GM23248 (cell line): ENCODE measurements around the gene MAN1C1.

ENCODE experiments used
- EZH2 ChIP-seq: fragments of 200-600 bp; sonication (generic); IDR thresholded peaks from 2 replicates; pipeline ENCODE4 v1.6.1; 2018; ENCODE audit warnings: antibody characterized with exemption, mild to moderate bottlenecking; ENCODE audit not compliant: insufficient read depth, poor library complexity, severe bottlenecking
- EZH2phosphoT487 ChIP-seq: fragments of 200-600 bp; sonication (generic); IDR thresholded peaks from 2 replicates; pipeline ENCODE4 v1.6.1; 2018; ENCODE audit warnings: antibody characterized with exemption, moderate library complexity, mild to moderate bottlenecking, low read depth; ENCODE audit not compliant: insufficient read depth

GRCh38 chr1:25767437-25767770, 150.8 kb downstream of the MAN1C1 start:
- TF ChIP-seq EZH2phosphoT487 = no peak
- no peak for TF ChIP-seq EZH2
